Neural crest cell (in vitro differentiated cells): ENCODE measurements around the gene BCL7B. TPM values are rescaled to one million over a fixed set of nuclear protein-coding genes. Genes with fewer than 3 reads are reported as not detected.
"Not testable (repeated sequence)": the region's sequence is repeated elsewhere in the genome, so short reads cannot be mapped to it uniquely, and the experiment has no call there.

ENCODE experiments used
- DNase-seq: peaks from one replicate; pipeline ENCODE4 v3.0.0; 2021; ENCODE audit warnings: low read depth, mixed read lengths, low spot score
- H3K27ac Mint-ChIP-seq: one replicate; pipeline ENCODE4 v1.8.0; 2021; ENCODE audit warnings: mild to moderate bottlenecking, mixed read lengths; ENCODE audit not compliant: unreplicated experiment
- H3K27me3 Mint-ChIP-seq: 2 replicates; pipeline ENCODE4 v1.8.0; 2021; ENCODE audit warnings: low read depth, mild to moderate bottlenecking, mixed read lengths
- H3K36me3 Mint-ChIP-seq: 2 replicates; pipeline ENCODE4 v1.8.0; 2021; ENCODE audit warnings: low read depth, mild to moderate bottlenecking, mixed read lengths
- H3K4me1 Mint-ChIP-seq: 2 replicates; pipeline ENCODE4 v1.8.0; 2021; ENCODE audit warnings: mixed read lengths
- H3K4me3 Mint-ChIP-seq: one replicate; pipeline ENCODE4 v1.8.0; 2021; ENCODE audit warnings: mild to moderate bottlenecking, mixed read lengths
- H3K9me3 Mint-ChIP-seq: 2 replicates; pipeline ENCODE4 v1.8.0; 2021; ENCODE audit warnings: mixed read lengths
- total RNA-seq: library from RNA; stranded (reverse); gene quantifications from 2 replicates; pipeline ENCODE4 v1.2.1, GENCODE V29; 2021
- TF ChIP-seq, protein P1 (sequence below): fragments of 200-600 bp; sonication (generic); conservative IDR thresholded peaks from 2 replicates; pipeline ENCODE4 v1.5.0; 2021; ENCODE audit warnings: antibody characterized with exemption, mild to moderate bottlenecking

The BCL7B gene
- total RNA-seq, 1 donor from 2014 or later = 51.6 TPM

DNA sequence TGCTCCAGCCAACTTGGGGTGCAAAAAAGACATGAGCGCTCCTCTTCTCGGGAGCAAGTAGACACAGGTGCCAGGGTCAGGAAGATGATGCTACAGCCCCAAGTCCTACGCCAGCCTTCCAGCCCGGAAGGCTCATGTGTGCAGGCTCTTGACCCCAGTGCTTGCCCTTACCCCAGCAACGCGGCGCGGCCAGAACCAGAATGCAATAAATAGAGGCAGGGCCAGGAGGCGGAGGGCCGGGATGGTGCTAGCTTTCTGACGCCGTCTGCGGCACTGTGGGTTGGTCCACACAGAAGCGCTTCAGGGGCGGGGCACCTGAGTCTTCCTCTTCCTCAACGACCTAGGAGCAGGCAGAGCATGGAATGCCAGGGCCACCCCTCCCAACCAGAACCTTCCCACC is 20.4 kb downstream of the BCL7B start:
- peaks cover 20% of the 10 kb centered on the region for H3K36me3 Mint-ChIP-seq
- peak overlapping the region; percentile 94 for H3K27ac Mint-ChIP-seq
- no peak overlapping the region for H3K4me3 Mint-ChIP-seq
- DNase-seq = no peak
- no peaks in the 10 kb centered on the region for H3K4me1 Mint-ChIP-seq
- H3K9me3 Mint-ChIP-seq = no peaks in the 10 kb centered on the region
- H3K27me3 Mint-ChIP-seq = no peaks in the 10 kb centered on the region
- TF ChIP-seq, protein P1, sequence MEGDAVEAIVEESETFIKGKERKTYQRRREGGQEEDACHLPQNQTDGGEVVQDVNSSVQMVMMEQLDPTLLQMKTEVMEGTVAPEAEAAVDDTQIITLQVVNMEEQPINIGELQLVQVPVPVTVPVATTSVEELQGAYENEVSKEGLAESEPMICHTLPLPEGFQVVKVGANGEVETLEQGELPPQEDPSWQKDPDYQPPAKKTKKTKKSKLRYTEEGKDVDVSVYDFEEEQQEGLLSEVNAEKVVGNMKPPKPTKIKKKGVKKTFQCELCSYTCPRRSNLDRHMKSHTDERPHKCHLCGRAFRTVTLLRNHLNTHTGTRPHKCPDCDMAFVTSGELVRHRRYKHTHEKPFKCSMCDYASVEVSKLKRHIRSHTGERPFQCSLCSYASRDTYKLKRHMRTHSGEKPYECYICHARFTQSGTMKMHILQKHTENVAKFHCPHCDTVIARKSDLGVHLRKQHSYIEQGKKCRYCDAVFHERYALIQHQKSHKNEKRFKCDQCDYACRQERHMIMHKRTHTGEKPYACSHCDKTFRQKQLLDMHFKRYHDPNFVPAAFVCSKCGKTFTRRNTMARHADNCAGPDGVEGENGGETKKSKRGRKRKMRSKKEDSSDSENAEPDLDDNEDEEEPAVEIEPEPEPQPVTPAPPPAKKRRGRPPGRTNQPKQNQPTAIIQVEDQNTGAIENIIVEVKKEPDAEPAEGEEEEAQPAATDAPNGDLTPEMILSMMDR = no peak

DNA sequence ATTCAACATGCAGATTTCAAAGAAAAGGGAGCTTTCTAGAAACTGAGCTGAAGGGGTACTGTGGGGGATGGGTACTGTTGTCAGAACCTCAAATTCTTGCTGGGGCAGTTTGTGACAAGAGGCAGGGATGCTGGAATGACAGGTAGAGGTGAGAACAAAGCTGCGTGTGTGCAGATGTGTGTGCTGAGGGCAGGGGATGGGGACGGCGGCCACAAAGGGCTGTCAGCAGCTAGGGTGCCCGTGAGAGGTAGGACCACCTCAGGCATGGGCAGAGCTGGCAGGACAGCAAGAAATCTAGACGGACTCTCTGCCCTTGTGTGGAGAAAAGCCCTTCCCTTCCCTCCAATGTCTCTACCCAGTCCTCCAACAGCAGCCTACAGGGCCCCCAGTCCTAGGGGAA is 21.0 kb downstream of the BCL7B start:
- H3K4me3 Mint-ChIP-seq = no peak overlapping the region
- H3K27ac Mint-ChIP-seq = no peak overlapping the region
- no peaks in the 10 kb centered on the region for H3K4me1 Mint-ChIP-seq
- TF ChIP-seq, protein P1 = no peak
- H3K27me3 Mint-ChIP-seq = no peaks in the 10 kb centered on the region
- peaks cover 16% of the 10 kb centered on the region for H3K36me3 Mint-ChIP-seq
- no peaks in the 10 kb centered on the region for H3K9me3 Mint-ChIP-seq
- no peak for DNase-seq

DNA sequence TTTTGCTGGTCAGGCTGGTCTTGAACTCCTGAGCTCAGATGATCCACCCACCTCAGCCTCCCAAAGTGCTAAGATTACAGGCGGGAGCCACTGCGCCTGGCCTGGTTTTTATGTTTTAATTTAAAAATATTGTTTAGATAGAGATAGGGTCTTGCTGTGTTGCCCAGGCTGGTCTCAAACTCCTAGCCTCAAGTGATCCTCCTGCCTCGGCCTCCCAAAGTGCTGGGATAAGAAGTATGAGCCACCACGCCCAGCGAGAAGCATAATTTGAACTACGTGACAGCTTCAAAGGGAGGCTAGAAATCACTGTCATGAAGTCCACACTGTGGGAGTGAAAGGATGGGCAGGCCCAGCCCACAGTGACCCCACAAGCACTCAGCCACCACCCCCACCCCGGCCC is 21.6 kb downstream of the BCL7B start:
- H3K4me3 Mint-ChIP-seq, H3K27ac Mint-ChIP-seq, DNase-seq, H3K27me3 Mint-ChIP-seq, H3K9me3 Mint-ChIP-seq, H3K4me1 Mint-ChIP-seq: not testable (repeated sequence)
- H3K36me3 Mint-ChIP-seq = peaks cover 13% of the 10 kb centered on the region

DNA sequence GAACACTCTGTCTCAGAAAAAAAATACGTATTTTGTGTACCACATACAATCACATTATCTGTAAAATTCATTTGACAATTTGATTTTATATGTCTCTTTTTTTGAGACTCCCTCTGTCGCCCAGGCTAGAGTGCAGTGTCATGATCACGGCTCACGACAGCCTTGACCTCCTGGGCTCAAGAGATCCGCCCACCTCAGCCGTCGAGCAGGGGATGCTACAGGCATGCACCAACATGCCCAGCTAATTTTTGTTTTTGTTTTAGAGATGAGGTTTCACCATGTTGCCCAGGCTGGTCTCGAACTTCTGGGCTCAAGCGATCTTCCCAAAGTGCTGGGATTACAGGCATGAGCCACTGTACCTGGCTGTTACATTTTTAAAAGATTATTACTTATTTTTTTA is 23.7 kb downstream of the BCL7B start:
- peaks cover 16% of the 10 kb centered on the region for H3K36me3 Mint-ChIP-seq
- no peak for DNase-seq
- TF ChIP-seq, protein P1 = no peak
- no peak overlapping the region for H3K4me3 Mint-ChIP-seq
- no peaks in the 10 kb centered on the region for H3K9me3 Mint-ChIP-seq
- H3K4me1 Mint-ChIP-seq = no peaks in the 10 kb centered on the region
- H3K27me3 Mint-ChIP-seq = no peaks in the 10 kb centered on the region
- peak overlapping the region; percentile 27 for H3K27ac Mint-ChIP-seq

DNA sequence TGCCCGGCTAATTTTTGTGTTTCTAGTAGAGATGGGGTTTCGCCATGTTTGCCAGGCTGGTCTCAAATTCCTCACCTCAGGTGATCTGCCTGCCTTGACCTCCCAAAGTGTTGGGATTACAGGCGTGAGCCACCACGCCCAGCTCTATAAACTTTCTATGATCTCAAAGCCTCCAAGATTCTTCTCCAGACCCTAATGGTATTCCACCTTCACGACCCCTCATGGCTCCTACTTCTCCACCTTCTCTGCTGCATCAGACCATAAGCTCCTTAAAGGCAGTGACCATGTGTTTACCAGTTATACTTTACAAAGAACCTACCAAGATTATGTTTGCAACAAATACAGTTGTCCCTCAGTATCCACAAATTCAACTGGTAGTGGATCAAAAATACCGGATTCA is 25.3 kb downstream of the BCL7B start:
- Mint-ChIP-seq H3K27me3 (no peaks in the 10 kb centered on the region), H3K4me1 (peaks cover under 1% of the 10 kb centered on the region), H3K27ac (peak overlapping the region; percentile 16), H3K9me3 (no peaks in the 10 kb centered on the region), H3K4me3 (no peak overlapping the region), H3K36me3 (peaks cover 12% of the 10 kb centered on the region)
- TF ChIP-seq, protein P1 = no peak
- no peak for DNase-seq

- Mint-ChIP-seq H3K4me3 (no peak overlapping the region), H3K27me3 (no peaks in the 10 kb centered on the region), H3K9me3 (no peaks in the 10 kb centered on the region), H3K27ac (no peak overlapping the region), H3K36me3 (peaks cover 7% of the 10 kb centered on the region), H3K4me1 (peaks cover 5% of the 10 kb centered on the region)
- DNase-seq = no peak
- TF ChIP-seq, protein P1 = no peak
Measured at GRCh38 chr7:73530800-73531199, 26.7 kb downstream of the BCL7B start.
